ELR (cell line): Measurements from ENCODE around the gene MACROD2.

Experiments
- DNase-seq: peaks from one replicate; pipeline ENCODE4 v3.0.0-alpha.2; 2015; ENCODE audit warnings: low read depth

Gene MACROD2

DNA sequence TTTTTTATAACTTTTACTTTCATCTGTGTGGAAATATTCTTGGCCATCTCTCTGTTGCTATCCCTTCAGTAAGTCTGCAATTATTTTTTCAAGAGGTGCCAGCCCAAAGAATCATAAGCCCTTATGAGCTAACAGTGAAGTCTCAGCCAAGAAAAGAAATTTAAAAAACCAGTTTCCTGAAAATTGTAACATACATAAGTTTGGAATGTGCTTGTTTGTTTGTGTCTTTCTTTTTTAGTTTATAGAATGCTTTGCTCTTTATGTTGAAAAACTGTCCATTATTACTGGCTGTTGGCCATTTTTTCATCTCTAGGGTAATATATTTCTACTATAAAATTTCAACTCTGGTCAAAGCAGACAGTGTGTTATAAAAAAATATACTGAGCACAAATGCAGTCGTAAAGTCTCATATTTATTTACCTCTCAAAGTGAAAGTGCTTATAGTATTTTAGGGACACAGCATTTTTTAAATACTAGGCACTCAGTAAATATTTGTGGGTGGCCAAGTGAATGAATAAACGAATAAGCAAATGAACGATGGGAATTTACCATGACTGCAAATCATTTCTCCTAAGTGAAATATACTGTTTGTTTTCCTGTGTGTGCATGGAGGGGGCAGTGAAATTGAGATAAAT, 1918.2 kb downstream of the MACROD2 start:
- DNase-seq = no peak

GRCh38 chr20:15916623-15917022, 1921.3 kb downstream of the MACROD2 start:
- no peak for DNase-seq

DNA sequence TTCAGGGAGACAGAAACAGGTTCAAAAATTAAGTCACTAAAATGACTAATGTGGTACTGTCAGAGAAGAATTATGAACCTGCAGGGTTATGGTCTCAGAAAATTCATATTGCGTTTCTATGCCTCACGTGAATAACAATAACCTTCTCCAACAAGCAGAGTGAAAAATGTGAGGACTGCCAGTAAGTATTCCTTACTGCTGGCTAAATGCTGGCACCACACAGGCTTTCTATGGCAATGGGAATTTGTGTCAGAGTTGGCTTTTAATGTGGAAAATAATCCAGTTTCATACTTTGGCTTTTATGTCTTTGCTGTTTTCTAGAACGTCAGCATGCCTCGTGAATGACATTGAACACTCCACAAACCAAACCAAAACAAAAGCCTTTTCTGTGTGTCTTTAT, 1922.0 kb downstream of the MACROD2 start:
- DNase-seq = no peak

- no peak for DNase-seq
These were observed 1923.3 kb downstream of the MACROD2 start for GRCh38 chr20:15918631-15919030.

- no peak for DNase-seq
These were observed 1923.8 kb downstream of the MACROD2 start for GRCh38 chr20:15919118-15919517.

DNA sequence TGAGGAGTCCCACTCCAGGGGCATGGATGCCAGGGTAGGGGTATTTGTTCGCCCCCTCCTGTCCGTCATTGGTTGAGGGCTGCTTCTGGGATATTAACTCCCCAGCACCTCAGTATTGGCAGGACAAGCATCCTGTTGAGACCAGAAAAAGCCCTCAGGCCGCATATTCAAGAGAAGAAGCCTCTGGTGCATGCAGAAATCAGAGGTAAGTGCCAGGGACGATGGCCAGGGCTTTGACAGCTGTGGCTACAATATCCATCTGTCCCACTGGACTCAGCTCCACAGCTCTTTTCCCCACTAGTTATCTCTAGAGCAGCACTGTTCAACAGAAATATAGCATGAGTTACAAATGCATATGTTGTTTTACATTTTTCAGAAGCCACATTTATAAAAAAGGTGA, 1926.6 kb downstream of the MACROD2 start:
- DNase-seq = no peak

GRCh38 chr20:15922556-15922955, 1927.2 kb downstream of the MACROD2 start:
- DNase-seq = no peak

DNA sequence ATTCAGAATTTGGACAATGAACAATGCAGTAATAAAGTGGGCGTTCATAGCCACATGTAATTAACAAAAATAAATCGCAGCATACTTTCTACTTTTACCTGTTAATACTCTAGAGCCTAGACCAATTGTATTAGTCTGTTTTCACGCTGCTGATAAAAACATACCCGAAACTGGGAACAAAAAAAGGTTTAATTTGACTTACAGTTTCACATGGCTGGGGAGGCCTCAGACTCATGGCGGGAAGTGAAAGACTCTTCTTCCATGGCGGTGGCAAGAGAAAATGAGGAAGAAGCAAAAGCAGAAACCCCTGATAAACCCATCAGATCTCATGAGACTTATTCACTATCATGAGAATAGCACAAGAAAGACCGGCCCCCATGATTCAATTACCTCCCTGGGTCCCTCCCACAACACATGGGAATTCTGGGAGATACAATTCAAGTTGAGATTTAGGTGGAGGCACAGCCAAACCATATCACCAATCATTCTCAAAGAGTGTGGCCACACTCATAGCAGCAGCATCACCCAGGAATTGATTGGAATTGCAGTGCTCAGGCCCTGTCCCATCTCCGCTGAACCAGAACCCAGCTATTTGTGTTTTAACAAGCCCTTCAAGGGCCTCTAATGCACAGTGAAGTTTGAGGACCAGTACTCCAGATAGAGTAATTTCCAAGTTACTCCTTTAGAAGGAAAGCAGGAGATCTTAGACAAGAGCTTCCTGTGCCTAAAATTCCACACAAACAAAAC, 1927.9 kb downstream of the MACROD2 start:
- DNase-seq = no peak

DNA sequence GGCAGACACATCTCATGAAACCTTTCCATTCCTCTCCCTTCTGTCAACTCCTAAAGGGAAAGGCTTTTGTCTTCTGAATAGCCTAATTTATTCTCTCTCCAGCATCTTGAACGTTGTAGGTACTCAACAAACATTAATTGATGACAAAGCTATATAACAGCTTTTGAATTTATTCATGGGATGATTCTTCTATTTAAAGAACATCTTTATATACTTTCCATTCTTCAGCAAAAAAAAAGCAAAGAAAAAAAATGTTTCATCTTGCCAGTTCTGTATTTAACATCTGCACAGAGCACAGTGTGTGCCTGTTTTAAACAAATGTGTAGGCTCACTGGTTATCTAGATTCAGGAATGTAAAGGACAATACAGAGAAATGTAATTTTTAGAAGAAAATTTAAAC, 1929.2 kb downstream of the MACROD2 start:
- DNase-seq = no peak

DNA sequence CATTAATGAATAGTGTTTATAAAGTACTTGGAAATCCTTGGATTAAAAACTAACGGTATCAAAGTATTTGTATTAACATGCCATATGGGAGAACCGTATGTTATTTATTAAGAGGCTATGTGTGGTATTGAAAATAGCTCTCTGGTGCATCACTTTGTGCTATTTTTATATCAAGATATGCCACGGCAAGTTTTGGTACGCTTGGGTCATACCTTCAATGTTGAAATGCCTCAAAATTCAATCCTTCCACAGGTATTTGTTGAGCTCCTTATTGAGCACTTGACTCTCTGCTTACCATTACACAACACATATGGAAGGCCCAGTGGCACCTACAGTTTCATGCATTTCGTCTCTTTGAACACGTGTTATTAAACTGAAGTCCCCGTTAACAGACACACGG, 1930.1 kb downstream of the MACROD2 start:
- no peak for DNase-seq

DNA sequence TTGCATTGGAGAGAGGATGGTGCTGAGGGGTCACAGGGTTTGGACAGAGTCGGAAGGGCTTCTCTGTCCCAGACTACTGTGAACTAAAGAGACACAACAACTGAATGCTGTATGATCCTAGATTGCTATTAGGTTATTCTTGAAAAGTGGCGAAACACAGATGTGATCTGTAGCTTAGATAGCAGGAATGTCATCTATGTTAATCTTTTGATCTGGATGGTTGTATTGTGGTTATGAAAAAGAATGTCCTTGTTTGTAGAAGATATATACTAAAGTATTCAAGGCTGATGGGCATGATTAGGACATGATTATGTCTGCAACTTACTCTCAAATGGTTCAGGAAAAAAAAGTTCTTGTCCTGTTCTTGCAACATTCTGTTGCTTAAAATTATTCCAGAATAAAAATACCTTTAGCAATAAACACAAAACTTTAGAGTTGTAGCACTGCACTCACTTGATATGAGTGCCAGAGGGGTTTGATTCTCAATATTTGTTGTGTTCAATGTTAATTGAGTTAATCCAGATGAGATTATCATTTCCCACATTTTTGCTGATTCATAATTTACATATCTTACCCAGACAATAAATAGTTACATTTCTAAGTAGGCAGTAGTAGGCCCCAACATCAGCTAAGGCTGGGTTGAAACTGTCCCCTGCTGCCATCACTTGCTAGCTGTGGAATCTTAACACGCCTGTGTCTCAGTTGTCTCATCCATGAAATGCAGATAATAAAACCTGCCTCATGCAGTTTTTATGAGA, 1932.8 kb downstream of the MACROD2 start:
- no peak for DNase-seq

DNA sequence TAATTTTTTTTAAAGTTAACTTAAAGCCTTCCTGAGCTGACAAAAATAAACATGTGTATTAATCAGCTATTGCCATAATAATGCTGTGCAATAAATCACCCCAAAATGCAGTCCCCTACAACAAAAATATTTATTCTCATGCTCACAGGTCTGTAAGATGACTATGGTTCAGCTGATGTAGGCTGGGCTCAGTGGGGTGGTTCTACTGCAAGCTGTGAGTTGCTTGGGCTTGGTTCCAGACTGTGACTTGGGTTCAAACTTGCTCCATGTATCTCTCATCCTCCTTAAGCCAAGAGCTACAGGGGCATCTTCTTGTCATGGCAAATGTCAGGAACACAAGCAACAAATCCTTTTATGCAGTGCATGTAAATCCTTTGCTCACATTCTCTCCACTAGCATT, 1933.6 kb downstream of the MACROD2 start:
- DNase-seq = no peak

DNA sequence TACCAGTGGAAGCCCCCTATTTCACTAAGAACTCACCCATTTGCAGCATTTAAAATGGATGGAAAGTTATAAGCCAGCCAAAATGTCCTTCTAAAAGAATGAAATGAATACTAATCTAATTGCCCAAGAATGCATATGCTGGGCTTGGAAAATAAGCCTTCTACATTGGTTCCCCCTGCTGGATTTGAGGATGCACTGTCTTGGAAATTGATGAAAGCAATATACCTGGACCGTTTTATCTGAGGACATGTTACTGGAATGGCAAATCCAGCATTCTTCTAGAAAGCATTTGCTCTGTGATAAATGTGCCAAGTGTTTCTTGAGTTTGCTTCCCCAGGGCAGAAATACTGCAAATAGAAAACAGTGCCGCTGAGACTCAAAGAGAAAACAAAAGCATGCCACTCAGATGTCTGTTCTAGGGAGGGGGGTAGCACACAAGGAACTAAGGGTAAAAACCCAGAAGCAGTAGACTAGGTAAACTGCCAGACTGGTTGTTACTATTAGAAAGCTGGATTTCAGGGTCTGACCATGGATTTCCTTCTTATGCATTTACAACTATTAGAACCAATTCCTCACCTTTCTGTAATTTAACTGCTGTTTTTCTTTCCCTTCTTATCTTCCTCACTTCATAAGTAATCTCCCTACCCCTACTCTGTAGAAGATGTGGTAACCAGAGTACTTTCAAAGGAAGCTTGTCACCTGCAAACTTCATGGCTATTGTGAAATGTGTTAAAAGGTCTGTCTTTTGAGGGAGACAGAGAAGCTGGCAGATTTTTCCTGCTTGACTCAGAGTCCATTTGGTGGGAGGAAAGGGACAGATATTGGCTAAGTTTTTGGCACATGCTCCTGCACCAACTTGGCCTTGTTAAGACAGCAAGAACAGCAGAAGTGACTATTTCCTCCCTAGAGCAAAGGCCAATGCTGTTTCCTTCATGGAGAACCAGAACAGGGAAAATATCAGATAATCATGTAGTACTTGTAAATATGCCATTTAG, 1935.3 kb downstream of the MACROD2 start:
- peak; percentile 10 for DNase-seq

- DNase-seq = no peak
These were observed 1936.6 kb downstream of the MACROD2 start for GRCh38 chr20:15931897-15932296.

GRCh38 chr20:15937179-15937578, 1941.9 kb downstream of the MACROD2 start:
- no peak for DNase-seq

- DNase-seq = no peak
These were observed 1943.5 kb downstream of the MACROD2 start for GRCh38 chr20:15938847-15939246.

- no peak for DNase-seq
These were observed 1944.8 kb downstream of the MACROD2 start for GRCh38 chr20:15940127-15940526.

- no peak for DNase-seq
These were observed 1946.8 kb downstream of the MACROD2 start for GRCh38 chr20:15942130-15942529.

- no peak for DNase-seq
These were observed 1950.0 kb downstream of the MACROD2 start for GRCh38 chr20:15945289-15945688.

- DNase-seq = no peak
These were observed 1954.1 kb downstream of the MACROD2 start for GRCh38 chr20:15949391-15949790.

DNA sequence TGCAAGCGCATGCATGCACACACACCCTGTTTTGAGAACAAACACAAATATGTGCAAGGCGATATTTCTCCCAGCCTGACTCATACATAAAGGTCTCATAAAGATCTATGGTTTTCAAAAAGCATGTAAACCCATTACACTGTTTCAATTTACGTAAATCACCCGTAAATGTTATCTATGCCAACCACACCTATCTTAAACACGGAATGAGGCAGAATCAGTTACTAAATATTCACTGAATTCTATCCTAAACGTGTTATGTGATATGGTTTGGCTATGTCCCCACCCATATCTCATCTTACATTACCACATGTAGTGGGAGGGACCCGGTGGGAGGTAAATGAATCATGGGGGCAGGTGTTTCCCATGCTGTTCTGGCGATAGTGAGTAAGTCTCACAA, 1956.3 kb downstream of the MACROD2 start:
- no peak for DNase-seq

- DNase-seq = no peak
These were observed 1962.8 kb downstream of the MACROD2 start for GRCh38 chr20:15958142-15958541.
